HG02840 (cell line): ENCODE data around the gene TMEM33.
A peak's percentile ranks its signal among the peaks of the same experiment; 100 is the strongest.
"Not testable (repeated sequence)": the region's sequence is repeated elsewhere in the genome, so short reads cannot be mapped to it uniquely, and the experiment has no call there.

Experiments
- ATAC-seq: cut with Tn5 transposase; IDR thresholded peaks from one replicate; pipeline ENCODE4 v1.9.1; 2021; ENCODE audit warnings: mild to moderate bottlenecking, moderate library complexity, moderate number of reproducible peaks; ENCODE audit not compliant: unreplicated experiment, low FRiP score

TMEM33 gene, protein sequence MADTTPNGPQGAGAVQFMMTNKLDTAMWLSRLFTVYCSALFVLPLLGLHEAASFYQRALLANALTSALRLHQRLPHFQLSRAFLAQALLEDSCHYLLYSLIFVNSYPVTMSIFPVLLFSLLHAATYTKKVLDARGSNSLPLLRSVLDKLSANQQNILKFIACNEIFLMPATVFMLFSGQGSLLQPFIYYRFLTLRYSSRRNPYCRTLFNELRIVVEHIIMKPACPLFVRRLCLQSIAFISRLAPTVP

DNA sequence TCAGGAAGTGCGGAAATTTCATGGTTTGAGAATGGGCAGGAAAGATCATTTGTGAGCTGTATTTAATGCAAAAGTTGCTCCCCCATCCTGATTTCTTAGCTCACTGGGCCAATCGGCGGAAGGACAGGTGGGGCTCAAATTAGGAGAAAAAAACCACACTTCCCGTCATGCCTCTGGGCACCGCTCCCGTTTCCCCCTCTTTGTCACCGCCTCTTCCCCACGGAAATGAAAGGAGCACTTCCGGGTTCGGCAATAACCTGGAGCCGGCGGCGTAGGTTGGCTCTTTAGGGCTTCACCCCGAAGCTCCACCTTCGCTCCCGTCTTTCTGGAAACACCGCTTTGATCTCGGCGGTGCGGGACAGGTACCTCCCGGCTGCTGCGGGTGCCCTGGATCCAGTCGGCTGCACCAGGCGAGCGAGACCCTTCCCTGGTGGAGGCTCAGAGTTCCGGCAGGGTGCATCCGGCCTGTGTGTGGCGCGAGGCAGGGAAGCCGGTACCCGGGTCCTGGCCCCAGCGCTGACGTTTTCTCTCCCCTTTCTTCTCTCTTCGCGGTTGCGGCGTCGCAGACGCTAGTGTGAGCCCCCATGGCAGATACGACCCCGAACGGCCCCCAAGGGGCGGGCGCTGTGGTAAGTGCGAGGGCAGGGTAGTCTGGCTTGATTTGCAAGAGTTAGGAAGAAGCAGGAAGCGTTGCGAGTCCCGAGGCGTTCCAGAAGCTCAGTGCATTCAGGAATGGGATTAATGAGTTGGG lies at the start of gene TMEM33:
Gene TMEM33 (plus strand): TSS at position 529 of the 751 bp plus-strand sequence. CDS start 56 bp downstream, at position 585.
- peak; percentile 86 for ATAC-seq

DNA sequence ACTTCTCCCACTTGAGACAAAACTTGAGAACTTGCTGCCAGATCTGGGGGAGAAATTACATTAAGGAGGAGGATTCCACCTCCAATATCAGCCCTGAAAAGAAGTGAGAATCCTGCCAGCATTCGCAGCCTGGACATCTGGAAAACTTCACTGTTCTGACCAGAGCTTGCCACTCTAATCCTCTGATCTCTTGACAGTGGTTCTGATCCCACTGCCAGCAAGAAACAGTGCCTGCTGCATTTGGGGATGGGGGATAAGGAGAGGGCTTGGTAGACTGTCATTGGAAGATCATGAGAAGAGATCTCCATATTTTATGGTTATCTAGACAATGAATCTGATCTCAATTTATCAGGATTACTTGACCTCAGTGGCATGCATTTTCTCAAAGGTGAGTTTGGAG lies 49.8 kb upstream of the TMEM33 start:
- ATAC-seq: no peak

DNA sequence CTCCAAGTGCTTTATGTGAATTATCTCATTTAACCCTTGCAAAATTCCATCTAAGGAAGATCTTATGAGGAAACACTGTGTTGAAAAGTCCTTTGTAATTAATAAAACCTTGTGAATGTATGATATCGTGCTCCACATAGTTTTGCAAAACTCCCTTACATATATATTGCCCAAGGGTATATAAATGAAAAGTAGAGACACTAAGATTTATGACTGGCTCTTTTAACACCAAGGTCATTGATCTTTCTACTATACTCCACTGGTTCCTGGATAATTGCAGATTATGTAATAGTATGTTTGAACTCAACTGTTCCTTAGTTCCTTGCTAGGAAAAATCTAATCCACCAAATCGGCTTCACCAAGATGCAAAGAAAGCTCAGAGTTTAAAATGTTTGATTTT lies 48.0 kb upstream of the TMEM33 start:
- no peak for ATAC-seq

DNA sequence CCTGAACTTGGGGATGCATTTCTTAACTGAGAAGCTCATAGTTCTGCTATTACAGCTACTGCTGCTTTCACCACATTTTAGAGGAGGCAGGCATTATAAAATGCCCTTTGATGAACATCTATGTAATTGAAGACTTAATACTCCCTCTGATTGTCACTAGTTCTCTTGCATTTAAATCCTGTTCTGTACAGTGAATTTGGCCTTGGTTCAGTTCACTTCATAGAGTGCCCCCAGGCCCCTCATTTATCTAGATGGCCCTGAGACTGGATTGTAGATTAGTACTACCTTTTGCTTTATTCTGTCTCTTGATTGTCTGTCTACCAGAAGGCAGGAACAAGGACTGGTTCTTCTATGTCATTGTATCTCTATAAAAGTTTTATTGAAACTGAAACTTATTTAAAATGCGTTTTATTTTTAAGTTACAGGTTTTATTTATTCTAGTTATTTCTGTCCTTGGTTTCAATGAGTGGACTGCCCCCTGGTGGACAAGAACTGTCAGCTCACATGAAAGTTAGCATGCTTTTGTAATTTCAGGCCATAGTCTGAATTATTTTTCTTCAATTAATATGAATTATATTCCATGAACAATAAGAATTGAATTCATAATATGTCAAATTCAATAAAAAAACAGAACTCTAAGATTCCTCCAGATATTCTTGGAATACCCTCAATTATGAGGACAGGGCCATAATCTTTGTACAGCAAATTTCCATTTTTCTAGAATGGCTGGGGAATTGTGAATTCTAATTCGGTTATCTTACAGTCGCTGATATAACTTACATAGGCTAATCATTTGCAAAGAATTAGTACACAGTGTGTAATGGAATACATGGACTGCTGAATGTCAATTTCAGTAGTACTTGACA lies 47.2 kb upstream of the TMEM33 start:
- no peak for ATAC-seq

DNA sequence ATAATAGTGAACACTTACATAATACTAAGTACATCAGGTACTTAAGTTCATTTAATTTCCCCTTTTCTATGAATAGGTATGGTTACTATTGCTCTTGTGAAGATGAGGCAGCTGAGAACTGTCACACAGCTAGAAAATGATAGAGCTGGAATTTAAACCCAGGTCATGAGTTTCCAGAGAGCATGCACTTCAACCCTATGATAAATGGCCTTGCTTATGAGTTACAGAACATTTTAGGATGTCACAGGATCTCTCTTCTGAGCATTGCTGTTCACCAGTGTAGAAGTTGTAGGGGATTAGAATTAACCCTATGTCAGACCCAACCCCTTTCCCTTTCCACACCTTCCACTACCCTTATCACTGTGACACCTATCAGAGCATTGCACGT lies 46.5 kb upstream of the TMEM33 start:
- no peak for ATAC-seq

DNA sequence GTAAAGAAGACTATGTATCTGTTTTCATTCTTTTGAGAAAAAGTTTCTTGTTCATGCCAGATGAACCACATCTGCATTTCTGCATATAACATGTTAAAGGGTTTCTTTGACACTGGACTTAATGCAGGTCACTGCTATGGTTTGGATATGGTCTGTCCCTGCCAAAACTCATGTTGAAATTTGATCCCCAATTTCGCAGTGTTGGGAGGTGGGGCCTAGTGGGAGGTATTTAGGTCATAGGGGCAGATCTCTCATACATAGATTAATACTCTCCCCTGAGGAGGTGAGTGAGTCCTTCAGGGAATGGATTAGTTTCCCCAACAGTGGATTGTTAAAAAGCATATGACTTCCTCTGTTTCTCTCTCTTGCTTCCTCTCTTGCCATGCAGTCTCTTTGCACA lies 45.9 kb upstream of the TMEM33 start:
- no peak for ATAC-seq

DNA sequence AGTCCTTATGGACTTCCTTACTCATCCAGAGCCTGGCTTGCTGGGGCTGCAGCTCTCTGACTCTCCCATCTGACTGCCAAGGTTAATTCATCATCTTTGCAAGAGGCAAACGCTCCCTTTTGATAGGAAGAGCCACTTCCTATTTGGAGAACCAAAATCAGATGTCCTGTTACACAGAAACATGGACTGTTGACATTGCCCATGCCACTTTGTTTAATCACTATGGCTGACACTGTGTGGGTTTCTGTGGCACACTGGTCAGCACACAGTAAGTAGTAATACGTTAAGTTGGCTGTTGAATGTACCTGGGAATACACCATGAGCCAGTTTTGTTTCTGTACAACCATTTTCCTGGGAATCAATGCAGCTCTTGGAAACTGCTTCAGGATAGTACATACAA lies 45.1 kb upstream of the TMEM33 start:
- ATAC-seq: no peak

DNA sequence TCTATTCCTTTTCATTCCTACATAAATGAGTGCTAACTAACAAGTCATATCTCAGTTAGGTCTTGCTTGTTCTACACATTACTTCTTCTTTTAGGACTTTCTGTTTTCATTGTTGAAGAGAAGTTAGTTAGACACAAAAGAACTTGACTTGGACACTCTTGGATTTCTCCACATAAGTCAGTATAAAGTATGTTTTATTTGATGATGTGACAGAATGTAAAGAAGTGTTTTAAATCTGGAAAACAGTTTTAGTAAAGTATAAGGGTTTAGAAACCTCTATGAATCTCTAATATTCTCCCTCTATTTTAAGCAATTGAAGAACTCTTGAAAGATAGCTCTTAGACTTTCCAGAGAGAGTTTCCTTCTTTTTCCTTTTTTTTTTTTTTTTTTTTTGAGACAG lies 38.6 kb upstream of the TMEM33 start:
- no peak for ATAC-seq

DNA sequence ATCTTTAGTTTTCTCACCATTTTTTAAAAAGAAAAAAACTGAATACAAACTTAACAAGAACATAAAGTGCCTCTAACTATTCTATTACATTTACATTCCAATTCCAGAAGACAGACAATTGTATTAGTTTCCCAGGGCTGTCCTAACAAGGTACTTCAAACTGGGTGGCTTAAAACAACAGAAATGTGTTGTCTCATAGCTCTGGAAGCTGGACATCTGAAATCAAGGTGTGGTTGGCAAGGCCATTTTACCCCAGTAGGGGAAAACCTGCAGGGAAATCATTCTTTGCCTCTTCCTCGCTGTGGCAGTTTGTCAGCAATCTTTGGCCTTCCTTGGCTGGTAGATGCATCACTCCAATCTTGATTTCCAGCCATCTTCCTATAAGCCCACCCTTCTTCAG lies 37.5 kb upstream of the TMEM33 start:
- no peak for ATAC-seq

DNA sequence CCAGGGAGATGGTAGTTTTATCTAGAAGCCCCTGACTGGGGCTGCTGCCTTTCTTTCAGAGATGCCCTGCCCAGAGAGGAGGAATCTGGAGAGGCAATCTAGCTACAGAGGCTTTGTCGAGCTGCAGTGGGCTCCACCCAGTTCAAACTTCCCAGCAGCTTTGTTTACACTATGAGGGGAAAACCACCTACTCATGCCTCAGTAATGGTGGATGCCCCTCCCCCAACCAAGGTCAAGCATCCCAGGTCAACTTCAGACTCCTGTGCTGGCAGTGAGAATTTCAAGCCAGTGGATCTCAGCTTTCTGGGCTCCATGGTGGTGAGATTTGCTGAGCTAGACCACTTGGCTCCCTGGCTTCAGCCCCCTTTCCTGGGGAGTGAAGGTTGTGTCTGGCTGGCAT lies 26.1 kb upstream of the TMEM33 start:
- ATAC-seq: not testable (repeated sequence)

DNA sequence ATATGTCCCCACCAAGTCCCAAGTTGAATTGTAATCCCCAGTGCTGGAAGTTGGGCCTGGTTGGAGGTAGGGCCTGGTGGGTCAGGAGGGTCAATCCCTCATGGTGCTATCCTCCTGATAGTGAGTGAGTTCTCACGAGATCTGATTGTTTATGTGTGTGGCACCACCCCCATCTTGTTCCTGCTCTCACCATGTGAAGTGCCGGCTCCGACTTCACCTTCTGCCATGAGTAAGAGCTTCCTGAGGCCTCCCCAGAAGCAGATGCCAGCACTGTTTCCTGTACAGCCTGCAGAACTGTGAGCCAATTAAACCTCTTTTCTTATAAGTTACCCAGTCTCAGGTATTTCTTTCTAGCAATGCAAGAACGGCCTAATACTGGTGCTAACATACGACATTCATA lies 22.7 kb upstream of the TMEM33 start:
- ATAC-seq: no peak

DNA sequence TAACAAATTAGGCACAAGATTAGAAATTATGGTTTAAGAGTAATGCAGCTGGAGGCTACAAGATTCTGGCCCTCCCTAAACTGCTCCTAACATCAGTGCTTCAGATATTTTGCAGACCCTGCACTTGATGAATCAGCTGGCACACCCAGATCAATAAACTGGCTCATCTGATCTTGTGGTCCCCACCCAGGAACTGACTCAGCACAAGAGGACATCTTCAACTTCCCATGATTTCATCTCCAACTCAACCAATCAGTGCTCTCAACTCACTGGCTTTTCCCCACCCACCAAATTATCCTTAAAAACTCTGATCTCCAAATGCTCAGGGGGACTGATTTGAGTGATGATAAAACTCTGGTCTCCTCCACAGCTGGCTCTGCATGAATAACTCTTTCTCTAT lies 21.7 kb upstream of the TMEM33 start:
- no peak for ATAC-seq

DNA sequence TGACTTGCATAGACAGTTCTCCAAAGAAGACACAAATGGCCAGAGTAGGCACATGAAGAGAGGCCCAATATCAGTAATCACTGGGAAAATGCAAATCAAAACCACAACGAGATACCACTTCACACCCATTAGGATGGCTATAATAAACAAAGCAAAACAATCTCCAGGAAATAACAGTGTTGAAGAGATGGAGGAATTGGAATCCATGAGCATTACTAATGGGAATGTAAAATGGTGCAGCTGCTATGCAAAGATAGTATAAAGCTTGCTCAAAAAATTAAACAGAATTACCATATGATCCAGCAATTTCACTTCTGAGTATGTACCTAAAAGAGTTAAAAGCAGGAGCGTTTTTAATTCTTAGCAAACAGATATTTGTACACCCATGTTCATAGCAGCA lies 17.0 kb upstream of the TMEM33 start:
- no peak for ATAC-seq

DNA sequence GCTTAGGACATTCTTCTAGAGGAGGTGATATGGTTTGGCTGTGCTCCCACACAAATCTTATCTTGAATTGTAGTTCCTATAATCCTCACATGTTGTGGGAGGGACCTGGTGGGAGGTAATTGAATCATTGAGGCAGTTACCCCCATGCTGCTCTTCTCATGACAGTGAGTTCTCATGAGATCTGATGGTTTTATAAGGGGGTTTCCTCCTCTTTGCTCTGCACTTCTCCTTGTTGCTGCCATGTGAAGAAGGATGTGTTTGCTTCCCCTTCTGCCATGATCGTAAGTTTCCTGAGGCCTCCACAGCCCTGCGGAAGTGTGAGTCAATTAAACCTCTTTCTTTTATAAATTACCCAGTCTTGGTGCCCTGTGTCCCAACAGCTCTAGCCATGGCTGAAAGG lies 14.8 kb upstream of the TMEM33 start:
- not testable (repeated sequence) for ATAC-seq

DNA sequence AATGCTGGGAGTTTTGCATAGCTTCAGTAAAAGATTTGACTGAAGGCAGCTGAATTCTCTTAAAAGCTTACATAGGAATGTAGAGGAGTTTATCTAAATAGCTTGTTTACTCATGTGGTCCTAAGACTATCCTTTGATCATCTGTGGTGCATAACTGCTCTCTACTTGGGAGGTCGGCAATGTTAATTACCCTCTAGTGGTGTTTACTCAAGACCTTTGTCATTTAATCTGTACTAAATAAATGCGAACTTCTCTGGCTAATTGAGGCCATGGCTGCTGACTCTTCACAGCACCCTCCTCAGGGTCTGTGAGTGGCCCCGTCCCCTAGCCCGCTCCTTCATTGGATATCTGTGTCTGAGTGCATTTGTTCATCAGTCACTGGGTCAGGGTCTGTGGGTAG lies 13.8 kb upstream of the TMEM33 start:
- ATAC-seq: no peak

DNA sequence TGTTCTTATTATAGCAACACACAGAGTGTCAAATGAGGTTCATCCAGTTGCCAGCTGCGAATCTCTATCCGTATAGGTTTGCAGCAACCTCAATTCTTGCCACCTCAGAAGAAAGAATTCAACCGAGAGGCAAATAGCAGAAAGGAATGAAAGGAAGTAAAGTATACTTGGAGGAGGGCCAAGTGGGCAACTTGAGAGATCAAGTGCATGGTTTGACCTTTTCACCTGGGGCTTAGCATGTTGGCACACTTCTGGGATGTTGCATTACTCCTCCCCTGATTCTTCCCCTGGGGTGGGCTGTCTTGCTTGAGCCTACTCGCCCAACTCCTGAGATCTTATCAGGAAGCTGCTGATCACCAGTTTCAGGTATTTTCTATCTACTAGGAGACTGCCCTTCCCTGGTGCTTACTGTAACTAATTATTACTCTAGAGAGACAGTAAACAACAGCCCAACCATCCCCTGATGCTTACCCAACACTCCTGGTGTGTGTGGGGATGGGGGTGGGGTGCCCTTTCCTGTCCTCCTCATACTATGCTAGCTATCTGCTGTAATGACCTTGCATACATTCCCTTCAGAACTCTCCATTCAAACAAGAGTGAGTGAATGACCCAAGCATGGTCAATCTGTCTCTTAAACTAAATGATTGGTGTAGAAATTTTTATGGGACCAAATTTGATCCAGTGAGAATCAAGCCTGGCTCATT lies 7.3 kb upstream of the TMEM33 start:
- no peak for ATAC-seq

DNA sequence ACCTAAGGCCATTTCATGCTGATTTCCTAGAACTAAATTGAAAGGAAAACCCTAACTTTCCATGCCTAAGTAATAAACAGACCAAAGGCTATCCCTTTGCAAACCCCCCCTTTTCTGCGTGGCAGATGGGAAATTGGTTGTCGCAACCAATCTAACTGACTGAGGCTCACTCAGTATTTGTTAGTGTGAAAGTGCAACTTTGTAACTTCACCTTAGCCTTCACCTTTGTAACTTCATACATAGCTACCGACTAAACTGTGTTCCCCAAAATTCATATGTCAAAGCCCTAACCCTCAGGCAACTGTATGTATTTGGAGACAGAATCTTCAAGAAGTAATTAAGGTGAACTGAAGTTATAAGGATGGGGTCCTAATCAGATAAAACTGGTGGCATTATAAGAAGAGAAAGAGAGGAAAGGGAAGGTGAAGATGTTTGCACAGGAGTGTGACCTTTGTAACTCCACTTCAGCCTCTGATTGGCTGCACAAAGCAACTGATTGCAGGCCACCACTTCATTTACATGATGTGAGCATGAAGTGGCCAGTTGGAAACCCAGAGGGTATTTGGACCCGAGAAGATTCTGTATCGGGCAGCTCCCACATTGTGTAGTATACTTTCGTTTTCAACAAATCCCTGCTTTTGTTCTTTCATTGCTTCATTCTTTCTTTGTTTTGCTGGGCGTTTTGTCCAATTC lies 4.9 kb upstream of the TMEM33 start:
- ATAC-seq: no peak

DNA sequence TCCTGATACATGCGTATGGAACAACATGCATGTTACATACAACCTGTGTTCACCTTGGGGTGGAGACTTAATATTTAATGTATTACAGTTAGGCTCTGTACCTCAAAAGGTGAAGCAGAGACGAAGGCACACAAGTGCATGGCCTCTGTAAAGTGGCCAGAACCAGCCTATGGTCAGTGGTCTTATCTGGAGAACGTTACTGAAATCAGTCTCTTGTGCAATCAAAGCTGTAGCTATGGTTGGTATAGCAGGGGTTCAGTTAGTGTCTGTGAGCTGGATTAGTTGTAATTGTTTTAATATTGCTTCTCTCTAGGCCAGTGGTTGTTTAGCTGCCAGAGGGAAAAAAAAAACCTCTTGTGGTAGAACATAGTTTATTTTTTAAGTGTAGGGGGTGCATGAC lies 2.2 kb upstream of the TMEM33 start:
- ATAC-seq: no peak

DNA sequence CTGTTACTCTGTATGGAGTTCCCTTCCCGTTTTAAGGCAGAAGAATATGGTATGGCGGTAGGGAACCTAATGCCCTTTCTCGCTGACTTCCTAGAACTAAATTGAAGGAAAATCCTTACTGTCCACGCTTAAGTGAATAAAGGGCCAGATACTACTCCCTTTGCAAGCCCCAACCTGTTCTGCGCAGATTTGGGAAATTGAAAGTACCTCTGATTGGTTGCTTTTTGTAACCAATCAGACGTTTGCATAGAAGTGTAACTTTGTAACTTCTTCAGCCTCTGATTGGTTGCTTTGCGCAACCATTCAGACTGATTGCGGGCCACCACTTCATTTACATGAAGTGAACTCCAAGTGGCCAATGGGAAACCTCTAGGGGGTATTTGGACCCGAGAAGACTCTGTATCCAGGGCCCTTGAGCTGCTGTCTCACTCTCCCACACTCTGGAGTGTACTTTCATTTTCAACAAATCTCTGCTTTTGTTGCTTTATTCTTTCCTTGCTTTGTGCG lies 1.2 kb upstream of the TMEM33 start:
- no peak for ATAC-seq

DNA sequence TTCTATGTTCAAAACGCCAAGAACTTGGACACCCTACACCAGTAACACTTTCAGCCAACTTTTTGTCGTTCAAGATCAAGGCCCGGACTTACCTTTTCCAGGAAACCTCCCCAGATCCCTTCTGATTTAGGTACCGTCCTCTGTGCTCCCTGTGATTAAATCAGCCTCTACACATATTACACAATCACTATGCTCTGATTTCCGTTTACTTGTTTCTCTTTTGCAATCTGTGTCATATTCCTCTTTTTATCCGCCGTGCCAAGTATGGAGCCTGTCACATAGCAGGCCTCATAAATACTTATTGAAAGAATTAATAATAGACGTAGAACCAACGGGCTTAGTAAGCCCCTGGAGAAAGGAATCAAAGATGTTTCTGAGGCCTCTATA lies 722 bp upstream of the TMEM33 start:
- ATAC-seq: peak; percentile 4
